CD14-positive monocyte (primary cell): ENCODE results near the gene FGF4. TPM values are rescaled to one million over a fixed set of nuclear protein-coding genes. Genes with fewer than 3 reads are reported as not detected.

Experiments used
- DNase-seq, 3 donors: peaks; one replicate each; pipeline ENCODE4 v3.0.0-alpha.2; 2011 to 2022
- H2AFZ ChIP-seq: 2 replicates; pipeline ENCODE4 v1.6.0; 2012; ENCODE audit warnings: mild to moderate bottlenecking, low read depth, low read length, inconsistent platforms; ENCODE audit not compliant: insufficient read depth, poor library complexity, severe bottlenecking
- H3K27ac ChIP-seq, 2 donors: 1 replicate in 1 of 2; 2 replicates in 1 of 2; pipeline ENCODE4 v1.5.1; 2012 to 2013; ENCODE audit warnings: low read length in 2 of 2, control low read depth in 1 of 2, inconsistent platforms in 1 of 2, low read depth in 1 of 2, mild to moderate bottlenecking in 1 of 2
- H3K27me3 ChIP-seq, 2 donors: one replicate each; pipeline versions ENCODE4 v1.6.0 to v1.6.1; 2011 to 2013; ENCODE audit warnings: low read length in 2 of 2; ENCODE audit not compliant: control insufficient read depth in 2 of 2, insufficient read depth in 2 of 2
- H3K36me3 ChIP-seq, 2 donors: replicated peaks in 1 of 2; 1 replicate in 1 of 2; 2 replicates in 1 of 2; pipeline versions ENCODE4 v1.5.1 to v1.6.1; 2012 to 2013; ENCODE audit warnings: low read length in 2 of 2, control low read depth in 1 of 2, inconsistent platforms in 1 of 2, mild to moderate bottlenecking in 1 of 2; ENCODE audit not compliant: insufficient read depth in 2 of 2, control insufficient read depth in 1 of 2
- H3K4me1 ChIP-seq, 2 donors: 1 replicate in 1 of 2; 2 replicates in 1 of 2; pipeline versions ENCODE4 v1.5.1 to v1.6.1; 2012 to 2013; ENCODE audit warnings: low read length in 2 of 2, control low read depth in 1 of 2, inconsistent platforms in 1 of 2, mild to moderate bottlenecking in 1 of 2, moderate library complexity in 1 of 2; ENCODE audit not compliant: insufficient read depth in 2 of 2, control insufficient read depth in 1 of 2
- H3K4me2 ChIP-seq: replicated peaks from 2 replicates; pipeline ENCODE3; 2012; ENCODE audit warnings: low read length, moderate library complexity, mild to moderate bottlenecking; ENCODE audit not compliant: poor library complexity, severe bottlenecking; ENCODE audit errors: extremely low read depth
- H3K4me3 ChIP-seq, 3 experiments: fragments of 200-600 bp in 1 of 3; sonication (generic) in 1 of 3; replicated peaks in 1 of 3; 1 replicate in 2 of 3; 2 replicates in 1 of 3; pipeline ENCODE4 v1.5.1; 2011 to 2013; ENCODE audit warnings: low read length in 3 of 3, mild to moderate bottlenecking in 3 of 3, control low read depth in 2 of 3, low read depth in 2 of 3, inconsistent platforms in 1 of 3, moderate library complexity in 1 of 3
- H3K79me2 ChIP-seq: 2 replicates; pipeline ENCODE4 v1.6.0; 2012; ENCODE audit warnings: mild to moderate bottlenecking, control low read depth, inconsistent platforms, low read length, moderate library complexity; ENCODE audit not compliant: insufficient read depth
- H3K9ac ChIP-seq: 2 replicates; pipeline ENCODE4 v1.6.0; 2017; ENCODE audit warnings: low read length, mild to moderate bottlenecking; ENCODE audit not compliant: insufficient read depth, poor library complexity, severe bottlenecking
- H3K9me3 ChIP-seq, 2 donors: replicated peaks in 1 of 2; 1 replicate in 1 of 2; 2 replicates in 1 of 2; pipeline versions ENCODE4 v1.5.1 to v1.6.1; 2012 to 2013; ENCODE audit warnings: low read length in 2 of 2, control low read depth in 1 of 2; ENCODE audit not compliant: control insufficient read depth in 1 of 2, insufficient read depth in 1 of 2
- H4K20me1 ChIP-seq: 2 replicates; pipeline ENCODE4 v1.6.0; 2012; ENCODE audit warnings: mild to moderate bottlenecking, low read length, control low read depth, moderate library complexity; ENCODE audit not compliant: insufficient read depth
- H3K27ac Mint-ChIP-seq, 7 donors: one replicate each; pipeline ENCODE4 v1.8.0; 2020; ENCODE audit warnings: mild to moderate bottlenecking in 7 of 7, mixed read lengths in 7 of 7, moderate library complexity in 6 of 7, inconsistent platforms in 2 of 7
- H3K27me3 Mint-ChIP-seq, 3 donors: one replicate each; pipeline ENCODE4 v1.8.0; 2021 to 2022; ENCODE audit warnings: low read depth in 3 of 3, mild to moderate bottlenecking in 3 of 3, mixed read lengths in 3 of 3, moderate library complexity in 3 of 3, inconsistent platforms in 1 of 3
- H3K36me3 Mint-ChIP-seq, 2 donors: one replicate each; pipeline ENCODE4 v1.8.0; 2020; ENCODE audit warnings: mixed read lengths in 2 of 2, inconsistent platforms in 1 of 2, mild to moderate bottlenecking in 1 of 2
- H3K4me1 Mint-ChIP-seq: one replicate; pipeline ENCODE4 v1.8.0; 2020; ENCODE audit warnings: mild to moderate bottlenecking, mixed read lengths
- H3K4me3 Mint-ChIP-seq, 2 donors: one replicate each; pipeline ENCODE4 v1.8.0; 2020; ENCODE audit warnings: mild to moderate bottlenecking in 2 of 2, mixed read lengths in 2 of 2, moderate library complexity in 1 of 2
- H3K9me3 Mint-ChIP-seq, 7 donors: one replicate each; pipeline ENCODE4 v1.8.0; 2020 to 2022; ENCODE audit warnings: mixed read lengths in 7 of 7, mild to moderate bottlenecking in 6 of 7, moderate library complexity in 6 of 7, inconsistent platforms in 2 of 7
- CTCF ChIP-seq: fragments of 200-600 bp; IDR thresholded peaks from one replicate; pipeline ENCODE4 v1.8.0; 2022; ENCODE audit warnings: antibody characterized with exemption, mild to moderate bottlenecking
- WGBS: methylation state at CpG from one replicate; pipeline ENCODE4 v1.1.5; 2013; ENCODE audit warnings: missing lambda C conversion rate; ENCODE audit not compliant: insufficient coverage; 5-methylcytosine and 5-hydroxymethylcytosine counted together
- intact Hi-C, 2 donors: fragments of 100-400 bp; cut with micrococcal nuclease; formaldehyde crosslinking; loops; one replicate each; pipeline versions ENCODE4 v1.15.0 to v1.15.1; 2023
- polyA plus RNA-seq, 3 donors: library from polyadenylated mRNA; depleted of rRNA in 1 of 3; unstranded in 2 of 3; stranded (reverse) in 1 of 3; fragments of 300-500 nt in 2 of 3; fragments of >200 nt in 1 of 3; fragmentation: Illumina TruSeq in 2 of 3; gene quantifications; 1 replicate in 2 of 3; 2 replicates in 1 of 3; pipeline ENCODE4 v1.2.3, GENCODE V29; 2012 to 2021

The FGF4 gene
- polyA plus RNA-seq, 3 donors, result not detected

- Mint-ChIP-seq H3K4me1 (no peaks in the 10 kb centered on the region), H3K27me3 (peaks cover 13 to 30% (median 23%) of the 10 kb centered on the region in 3 donors), H3K4me3 (no peak overlapping the region), H3K27ac (no peak overlapping the region), H3K9me3 (peaks cover 10 to 19% (median 12%) of the 10 kb centered on the region in 7 donors), H3K36me3 (no peaks in the 10 kb centered on the region)
- Histone ChIP-seq H3K27ac (no peak overlapping the region), H3K9me3 (peaks cover 0 to 17% of the 10 kb centered on the region in 2 donors), H3K4me2 (no peak overlapping the region), H3K4me1 (no peaks in the 10 kb centered on the region), H3K9ac (no peak overlapping the region), H4K20me1 (no peaks in the 10 kb centered on the region), H3K27me3 (peaks cover 0 to 7% of the 10 kb centered on the region in 2 donors), H3K4me3 (no peak overlapping the region), H2AFZ (no peak overlapping the region), H3K79me2 (no peaks in the 10 kb centered on the region), H3K36me3 (no peaks in the 10 kb centered on the region)
- TF ChIP-seq CTCF, result no peak
- intact Hi-C loops, result no loop called here
- 84% methylated on average over 11 of the region's 11 CpGs for WGBS
- DNase-seq, result no peak
Measured at GRCh38 chr11:69731110-69731509, 44.0 kb downstream of the FGF4 start.

GRCh38 chr11:69730500-69730899 lies 44.6 kb downstream of the FGF4 start:
- Histone ChIP-seq H2AFZ (no peak overlapping the region), H3K9ac (no peak overlapping the region), H3K36me3 (no peaks in the 10 kb centered on the region), H3K27me3 (peaks cover 0 to 11% of the 10 kb centered on the region in 2 donors), H3K4me3 (no peak overlapping the region), H3K27ac (no peak overlapping the region), H4K20me1 (no peaks in the 10 kb centered on the region), H3K4me1 (no peaks in the 10 kb centered on the region), H3K9me3 (peaks cover 0 to 17% of the 10 kb centered on the region in 2 donors), H3K4me2 (no peak overlapping the region), H3K79me2 (no peaks in the 10 kb centered on the region)
- H3K4me3 Mint-ChIP-seq, result no peak overlapping the region
- no peak for TF ChIP-seq CTCF
- 83% methylated on average over 8 of the region's 8 CpGs for WGBS
- peaks cover 14 to 34% (median 26%) of the 10 kb centered on the region in 3 donors for H3K27me3 Mint-ChIP-seq
- intact Hi-C loops, result no loop called here
- no peaks in the 10 kb centered on the region for H3K36me3 Mint-ChIP-seq
- H3K4me1 Mint-ChIP-seq, result no peaks in the 10 kb centered on the region
- peaks cover 10 to 19% (median 12%) of the 10 kb centered on the region in 7 donors for H3K9me3 Mint-ChIP-seq
- no peak overlapping the region for H3K27ac Mint-ChIP-seq
- no peak for DNase-seq
